ENCODE data around the gene BCOR.
A peak's percentile ranks its signal among the peaks of the same experiment; 100 is the strongest.

The BCOR gene

GRCh38 chrX:40007131-40007755 lies 90.5 kb downstream of the BCOR start:
- Mint-ChIP-seq H3K4me3 (no peak overlapping the region), H3K4me1 (peaks cover 34% of the 10 kb centered on the region), H3K27ac (no peak overlapping the region), H3K36me3 (no peaks in the 10 kb centered on the region), H3K9me3 (no peaks in the 10 kb centered on the region), H3K27me3 (peaks cover 52% of the 10 kb centered on the region)
- no peak for ATAC-seq

GRCh38 chrX:40006106-40007017 lies 91.4 kb downstream of the BCOR start:
- Mint-ChIP-seq H3K4me1 (peaks cover 34% of the 10 kb centered on the region), H3K36me3 (no peaks in the 10 kb centered on the region)
- ATAC-seq = peak; percentile 60

GRCh38 chrX:40005292-40006011 lies 92.3 kb downstream of the BCOR start:
- H3K36me3 Mint-ChIP-seq = no peaks in the 10 kb centered on the region
- H3K4me1 Mint-ChIP-seq = peaks cover 26% of the 10 kb centered on the region
- no peaks in the 10 kb centered on the region for H3K9me3 Mint-ChIP-seq
- peak overlapping the region; percentile 71 for H3K4me3 Mint-ChIP-seq
- ATAC-seq = peak; percentile 12
- peaks cover 52% of the 10 kb centered on the region for H3K27me3 Mint-ChIP-seq
- peak overlapping the region; percentile 77 for H3K27ac Mint-ChIP-seq

More at GRCh38 chrX:40006106-40007017, 91.4 kb downstream of the BCOR start:
- H3K27me3 Mint-ChIP-seq = peaks cover 52% of the 10 kb centered on the region
- H3K4me3 Mint-ChIP-seq = peak overlapping the region; percentile 51
- no peak overlapping the region for H3K27ac Mint-ChIP-seq
- no peaks in the 10 kb centered on the region for H3K9me3 Mint-ChIP-seq

- ATAC-seq = no peak
- H3K36me3 Mint-ChIP-seq = no peaks in the 10 kb centered on the region
- peak overlapping the region; percentile 77 for H3K27ac Mint-ChIP-seq
- peaks cover 21% of the 10 kb centered on the region for H3K4me1 Mint-ChIP-seq
- H3K9me3 Mint-ChIP-seq = no peaks in the 10 kb centered on the region
- H3K27me3 Mint-ChIP-seq = peaks cover 47% of the 10 kb centered on the region
- H3K4me3 Mint-ChIP-seq = no peak overlapping the region
Observed at GRCh38 chrX:40004921-40005291, 92.9 kb downstream of the BCOR start.

DNA sequence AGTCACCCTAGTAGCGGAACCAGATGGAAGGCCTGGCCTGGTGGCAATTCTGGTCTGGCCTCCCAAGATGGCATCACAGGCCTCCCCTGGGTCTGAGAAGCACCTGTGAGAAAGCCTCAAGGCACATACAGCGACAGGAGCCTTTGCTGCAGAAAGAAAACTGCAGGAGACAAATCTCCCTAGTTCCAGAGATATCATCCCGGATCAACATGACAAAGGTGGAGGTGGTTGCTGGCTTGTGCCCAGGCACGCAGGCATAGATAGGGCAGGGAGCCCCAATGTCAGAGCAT lies 93.6 kb downstream of the BCOR start:
- H3K4me3 Mint-ChIP-seq = no peak overlapping the region
- no peak for ATAC-seq
- H3K4me1 Mint-ChIP-seq = peaks cover 17% of the 10 kb centered on the region
- no peaks in the 10 kb centered on the region for H3K36me3 Mint-ChIP-seq
- H3K27ac Mint-ChIP-seq = no peak overlapping the region
- H3K9me3 Mint-ChIP-seq = no peaks in the 10 kb centered on the region
- peaks cover 46% of the 10 kb centered on the region for H3K27me3 Mint-ChIP-seq

- Mint-ChIP-seq H3K36me3 (no peaks in the 10 kb centered on the region), H3K4me3 (no peak overlapping the region), H3K27ac (no peak overlapping the region), H3K27me3 (peaks cover 46% of the 10 kb centered on the region), H3K4me1 (peaks cover 12% of the 10 kb centered on the region), H3K9me3 (no peaks in the 10 kb centered on the region)
- ATAC-seq = no peak
Observed at GRCh38 chrX:40003428-40004245, 94.1 kb downstream of the BCOR start.

- Mint-ChIP-seq H3K27me3 (peaks cover 44% of the 10 kb centered on the region), H3K9me3 (no peaks in the 10 kb centered on the region), H3K27ac (no peak overlapping the region), H3K4me3 (no peak overlapping the region), H3K36me3 (no peaks in the 10 kb centered on the region), H3K4me1 (peaks cover 11% of the 10 kb centered on the region)
- ATAC-seq = no peak
Observed at GRCh38 chrX:40003071-40003427, 94.7 kb downstream of the BCOR start.
